ENCODE results near the gene PITRM1. TPM values are rescaled to one million over a fixed set of nuclear protein-coding genes. Genes with fewer than 3 reads are reported as not detected.

PITRM1 gene
- total and polyA plus RNA-seq, 11 donors = 65.8 to 128 (median 91.8) TPM

DNA sequence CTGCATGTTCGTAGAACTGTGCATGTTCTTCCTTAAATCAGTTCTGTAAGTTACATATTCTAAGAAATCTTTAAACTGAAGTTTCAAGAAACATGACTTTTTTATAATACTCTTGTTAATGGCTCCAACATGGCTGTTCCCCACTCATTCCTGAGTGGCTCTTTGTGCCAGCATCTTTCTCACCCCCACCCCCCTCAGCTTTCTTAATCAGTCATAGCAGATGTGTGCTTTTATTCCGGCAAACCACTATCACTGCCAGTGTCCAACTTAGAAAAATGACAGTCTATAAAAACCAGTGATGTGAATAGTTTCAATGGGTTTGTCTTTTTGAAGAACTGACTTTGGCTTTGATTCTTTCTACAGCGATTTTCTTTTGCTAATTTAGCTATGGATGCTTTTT lies 37.6 kb downstream of the PITRM1 start:
- H3K36me3 ChIP-seq = peaks cover 0 to 100% (median 91%) of the 10 kb centered on the region in 9 donors
- TF ChIP-seq POLR2A (IDR thresholded peaks at IDR 0.05) = no peak
- no peak for TF ChIP-seq CTCF (IDR thresholded peaks at IDR 0.05)
- no peak overlapping the region for H3K4me3 ChIP-seq
- ATAC-seq (no peak), DNase-seq (no peak)
- H3K27ac ChIP-seq = peak overlapping the region in 1 of 12 donors; percentile 46
- 85 to 88% (median 85%) methylated on average over 3 of the region's 3 CpGs for WGBS, 4 donors
- intact Hi-C loops (cut with DNase I) = loop anchor here in 1 of 10 donors (10.0 kb wide), 1 partner anchor 210 kb away; no protein-coding TSS in a partner anchor
- H3K4me1 ChIP-seq = peaks cover 0 to 31% (median 15%) of the 10 kb centered on the region in 12 donors
- H3K9me3 ChIP-seq = no peaks in the 10 kb centered on the region
- H3K27me3 ChIP-seq = no peaks in the 10 kb centered on the region

GRCh38 chr10:3133948-3134347 lies 38.6 kb downstream of the PITRM1 start:
- TF ChIP-seq CTCF (IDR thresholded peaks at IDR 0.05) (no peak), POLR2A (IDR thresholded peaks at IDR 0.05) (no peak)
- Histone ChIP-seq H3K27ac (no peak overlapping the region), H3K4me1 (peaks cover 0 to 26% (median 15%) of the 10 kb centered on the region in 12 donors), H3K27me3 (no peaks in the 10 kb centered on the region), H3K4me3 (no peak overlapping the region), H3K9me3 (no peaks in the 10 kb centered on the region), H3K36me3 (peaks cover 0 to 96% (median 85%) of the 10 kb centered on the region in 9 donors)
- ATAC-seq (no peak), DNase-seq (no peak)
- 73 to 86% (median 76%) methylated on average over 5 of the region's 5 CpGs for WGBS, 4 donors
- intact Hi-C loops (cut with DNase I) = loop anchor here in 1 of 10 donors (10.0 kb wide), 1 partner anchor 209 kb away; no protein-coding TSS in a partner anchor

DNA sequence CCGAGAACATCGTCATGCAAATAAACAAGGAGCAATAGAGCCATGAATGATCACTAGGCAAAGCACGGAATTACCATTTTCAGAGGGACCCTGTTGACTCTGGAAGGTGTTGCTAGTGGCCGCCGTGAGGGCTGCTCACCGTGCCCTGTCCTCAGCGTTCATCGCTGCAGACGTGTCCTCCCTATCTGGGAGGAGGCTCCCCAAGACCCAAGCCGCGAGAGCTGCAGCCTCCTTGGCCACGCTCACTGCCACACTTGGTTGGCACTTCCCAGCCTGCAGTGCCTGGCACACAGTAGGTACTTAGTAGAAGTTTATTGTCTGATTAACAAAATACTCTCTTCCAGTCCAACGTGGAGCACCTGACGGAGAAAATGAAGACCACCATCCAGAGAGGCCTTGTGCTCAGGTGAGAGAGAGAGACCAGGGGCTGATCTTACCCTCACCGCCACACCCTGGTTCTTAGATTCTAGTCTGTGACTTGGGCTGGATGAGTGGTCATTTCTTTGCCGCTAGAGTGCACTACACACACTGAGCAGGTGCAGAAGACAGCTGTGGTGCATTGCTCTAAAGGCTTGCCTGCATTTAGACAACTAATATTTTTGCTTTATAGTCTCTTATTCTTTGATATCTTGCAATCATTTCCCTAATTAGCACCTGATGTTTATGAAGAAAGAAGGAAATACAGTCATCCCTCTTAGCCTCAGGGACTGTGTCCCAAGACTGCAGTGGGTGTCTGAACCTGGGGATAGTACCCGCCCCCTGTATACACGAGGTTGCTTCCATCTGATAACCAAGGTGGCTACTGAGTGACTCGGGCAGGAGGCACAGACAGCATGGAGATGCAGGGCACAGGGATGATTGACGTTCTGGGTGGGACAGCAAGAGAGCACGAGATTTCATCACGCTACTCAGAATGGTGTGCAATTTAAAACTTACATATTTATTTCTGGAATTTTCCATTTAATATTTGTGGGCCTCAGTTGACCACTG lies 40.3 kb downstream of the PITRM1 start:
- Histone ChIP-seq H3K27ac (no peak overlapping the region), H3K36me3 (peaks cover 0 to 86% (median 69%) of the 10 kb centered on the region in 9 donors), H3K4me1 (peaks cover 0 to 32% (median 13%) of the 10 kb centered on the region in 12 donors), H3K4me3 (no peak overlapping the region), H3K9me3 (no peaks in the 10 kb centered on the region), H3K27me3 (no peaks in the 10 kb centered on the region)
- ATAC-seq = no peak
- no peak for TF ChIP-seq CTCF (IDR thresholded peaks at IDR 0.05)
- TF ChIP-seq POLR2A (IDR thresholded peaks at IDR 0.05) = no peak
- no peak for DNase-seq
- 89 to 92% (median 91%) methylated on average over 20 to 22 of the region's 22 CpGs for WGBS, 4 donors
- intact Hi-C loops (cut with DNase I) = loop anchor here in 1 of 10 donors (10.0 kb wide), 1 partner anchor 208 kb away; no protein-coding TSS in a partner anchor

- no peaks in the 10 kb centered on the region for H3K9me3 ChIP-seq
- no peaks in the 10 kb centered on the region for H3K27me3 ChIP-seq
- H3K4me3 ChIP-seq = no peak overlapping the region
- no peak for ATAC-seq
- no peak overlapping the region for H3K27ac ChIP-seq
- no peak for TF ChIP-seq CTCF (IDR thresholded peaks at IDR 0.05)
- TF ChIP-seq POLR2A (IDR thresholded peaks at IDR 0.05) = no peak
- 94 to 99% (median 97%) methylated on average over 4 of the region's 4 CpGs for WGBS, 4 donors
- intact Hi-C loops (cut with DNase I) = loop anchor here in 1 of 10 donors (10.0 kb wide), 1 partner anchor 206 kb away; no protein-coding TSS in a partner anchor
- peaks cover 0 to 74% (median 60%) of the 10 kb centered on the region in 9 donors for H3K36me3 ChIP-seq
- peaks cover 0 to 32% (median 13%) of the 10 kb centered on the region in 12 donors for H3K4me1 ChIP-seq
- DNase-seq = no peak
These were observed 41.5 kb downstream of the PITRM1 start for GRCh38 chr10:3131098-3131497.

Data from heart left ventricle (tissue), 16 donors.